NCI-H1092 (cell line): ENCODE results near the gene PARVG.

Source experiments
- DNase-seq: peaks from one replicate; lab custom pipeline; 2025; lab: John Stamatoyannopoulos, UW

PARVG gene

GRCh38 chr22:44195189-44195871 is 14.6 kb downstream of the PARVG start:
- no peak for DNase-seq

- DNase-seq, result no peak
These were observed 15.5 kb downstream of the PARVG start for GRCh38 chr22:44196241-44196640.

DNA sequence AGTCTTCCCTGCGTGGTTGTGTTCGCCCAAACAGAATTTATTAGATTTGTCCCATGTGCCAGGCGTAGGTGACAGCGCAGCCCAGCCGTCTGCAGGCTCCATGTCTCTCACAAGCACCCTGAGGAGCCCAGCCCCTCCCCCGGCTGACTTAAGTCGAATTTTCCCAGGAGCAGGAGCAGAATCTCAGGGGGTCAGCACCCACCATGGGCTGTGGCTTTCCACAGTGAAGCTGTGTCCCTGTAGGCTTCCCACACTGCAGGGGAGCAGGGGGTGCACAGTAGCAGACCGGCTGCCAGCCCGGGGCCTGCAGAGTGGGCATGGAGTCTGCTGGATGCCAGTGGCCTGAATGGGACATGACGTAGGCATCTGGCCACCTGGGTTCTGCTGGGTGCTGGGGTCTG is 16.0 kb downstream of the PARVG start:
- DNase-seq, result no peak

DNA sequence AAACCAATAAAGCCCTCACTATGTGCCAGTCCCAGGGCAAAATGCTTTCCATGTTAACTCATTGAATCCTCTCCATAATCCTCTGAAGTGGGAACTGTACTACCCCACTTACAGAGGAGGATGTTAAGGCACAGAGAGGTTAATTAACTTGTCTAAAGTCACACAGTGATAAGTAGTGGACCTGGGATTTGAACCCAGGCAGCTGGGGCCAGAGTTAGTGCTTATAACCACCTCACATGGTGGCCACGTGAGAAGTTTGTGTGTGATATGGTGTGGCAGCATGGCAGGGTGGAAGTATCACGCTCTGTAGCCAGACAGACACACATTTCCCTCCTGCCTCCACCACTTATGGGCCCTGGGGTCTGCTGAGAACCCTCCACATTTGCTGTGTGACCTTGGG is 16.5 kb downstream of the PARVG start:
- no peak for DNase-seq

GRCh38 chr22:44199164-44199563 is 18.4 kb downstream of the PARVG start:
- no peak for DNase-seq

- no peak for DNase-seq
These were observed 19.1 kb downstream of the PARVG start for GRCh38 chr22:44199866-44200265.

DNA sequence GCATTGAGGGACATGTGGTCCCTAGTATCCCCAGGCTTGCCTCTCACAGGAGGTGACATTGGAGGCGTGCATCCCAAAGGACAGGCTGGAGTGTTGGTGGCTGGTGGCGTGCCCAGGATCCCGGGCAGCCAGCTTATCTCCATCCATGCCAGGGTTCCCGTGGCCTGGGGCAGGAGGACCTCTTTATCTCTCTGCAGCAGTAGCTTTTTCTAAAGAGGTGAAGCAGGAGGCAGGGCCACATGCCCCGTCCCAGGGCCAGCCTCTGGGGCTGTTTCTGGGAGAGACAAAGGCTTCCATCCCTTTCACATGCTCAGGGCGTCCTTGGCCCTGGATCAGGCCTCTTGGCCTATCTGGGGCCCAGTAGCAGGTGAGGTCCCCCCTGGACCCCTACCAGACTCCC is 19.7 kb downstream of the PARVG start:
- DNase-seq, result no peak

DNA sequence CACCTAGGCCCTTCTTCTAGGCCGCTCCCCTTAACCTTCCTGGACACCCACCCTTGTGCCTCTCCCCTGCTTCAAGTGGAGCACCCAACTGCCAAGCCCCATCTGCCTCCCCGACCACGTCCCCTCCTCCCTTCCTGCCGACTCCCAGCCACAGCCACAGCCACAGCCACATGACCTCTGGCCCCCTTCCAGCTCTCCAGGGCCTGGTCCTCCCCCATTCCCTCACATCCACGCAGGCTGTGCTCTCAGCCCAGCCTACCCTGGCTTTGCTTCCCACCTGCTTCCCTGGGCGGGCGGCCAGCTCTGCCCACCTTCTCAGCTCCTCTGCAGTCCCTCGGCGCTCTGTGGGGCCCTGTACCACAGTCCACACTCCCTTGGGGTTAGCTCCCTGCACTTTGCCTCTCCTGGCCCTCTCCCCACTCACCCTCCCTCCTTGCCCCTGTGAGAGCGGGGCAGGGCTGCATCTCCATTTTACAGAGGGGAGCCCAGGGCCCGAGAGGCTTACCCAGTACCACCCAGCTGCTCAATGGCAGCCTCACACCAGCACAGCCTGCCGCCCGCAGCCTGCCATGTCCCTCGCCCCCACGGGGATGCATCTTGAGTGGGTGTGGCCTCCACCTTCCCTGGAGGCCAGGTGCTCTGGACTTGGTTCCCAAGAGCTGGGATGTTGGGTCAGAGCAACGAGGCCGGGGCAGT is 20.3 kb downstream of the PARVG start:
- DNase-seq, result no peak

DNA sequence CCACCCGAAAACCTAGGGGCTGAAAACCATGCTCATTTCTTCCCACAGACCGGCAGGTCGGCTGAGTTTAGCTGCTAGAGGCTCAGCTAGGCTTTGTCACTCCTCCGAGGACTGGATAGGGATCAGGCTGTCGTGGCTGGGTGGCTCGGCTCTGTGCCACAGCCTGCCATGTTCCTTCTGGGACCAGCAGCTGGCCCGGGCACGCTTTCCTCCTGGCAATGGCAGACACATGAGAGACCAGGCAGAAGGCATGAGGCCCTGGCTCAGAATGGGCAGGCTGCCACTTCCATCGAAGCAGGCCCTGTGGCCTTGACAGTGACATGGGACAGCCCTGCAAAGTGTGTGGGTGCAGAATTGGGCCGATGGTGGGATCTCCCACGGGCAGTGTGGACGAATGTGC is 20.9 kb downstream of the PARVG start:
- DNase-seq, result no peak

- DNase-seq, result no peak
These were observed 21.6 kb downstream of the PARVG start for GRCh38 chr22:44202261-44202789.

- DNase-seq, result no peak
These were observed 22.5 kb downstream of the PARVG start for GRCh38 chr22:44203203-44203602.

DNA sequence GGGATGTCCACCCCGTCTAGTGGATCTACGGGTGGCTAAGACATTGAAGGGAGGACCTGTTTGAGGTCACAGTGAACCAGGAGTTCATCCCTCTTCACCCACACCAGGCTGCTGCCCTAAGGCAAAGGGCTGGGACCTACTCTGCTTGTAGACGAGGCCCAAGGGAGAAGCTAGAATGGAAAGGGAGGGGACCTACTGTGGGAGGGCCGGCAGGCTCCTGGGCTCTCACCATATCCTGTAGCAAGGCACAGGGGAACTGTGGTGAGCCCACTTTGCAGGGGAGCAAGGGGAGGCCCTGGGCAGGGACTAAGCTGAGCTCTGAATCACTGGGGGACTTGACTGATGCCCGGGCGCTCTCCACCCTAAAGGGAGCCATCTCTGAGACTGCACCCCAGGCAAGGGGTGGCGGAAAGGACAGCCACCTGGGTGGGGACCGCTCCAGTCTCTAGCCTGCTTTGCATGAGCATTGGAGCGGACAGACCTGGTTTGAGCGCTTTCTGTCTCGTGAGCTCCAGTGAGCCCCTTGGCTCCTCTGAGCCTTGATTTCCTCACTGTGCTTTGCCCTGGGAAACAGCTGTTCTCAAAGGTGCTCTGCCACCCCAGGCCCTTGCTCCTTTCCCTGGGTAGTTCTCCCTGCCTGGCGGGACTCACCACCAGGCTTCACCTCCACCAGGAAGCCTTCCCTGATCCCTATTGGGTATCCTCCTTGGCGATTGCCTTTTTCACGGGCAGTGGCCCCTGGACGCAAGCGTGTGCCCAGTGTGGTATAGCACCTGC is 24.2 kb downstream of the PARVG start:
- no peak for DNase-seq

- DNase-seq, result no peak
These were observed 25.0 kb downstream of the PARVG start for GRCh38 chr22:44205516-44206329.

DNA sequence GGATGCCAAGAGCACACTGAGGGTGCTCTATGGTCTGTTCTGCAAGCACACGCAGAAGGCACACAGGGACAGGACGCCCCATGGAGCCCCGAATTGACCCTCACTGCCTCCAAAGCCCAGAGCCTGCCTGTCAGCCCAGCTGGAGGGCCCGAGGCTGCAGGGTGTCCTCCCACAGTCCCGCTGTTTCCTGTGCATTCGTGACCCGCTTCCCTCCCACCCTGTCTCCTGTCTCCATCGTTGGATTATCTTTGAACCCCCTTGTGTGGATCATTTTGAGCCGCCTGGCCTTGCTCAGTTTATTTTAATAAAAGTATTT is 25.6 kb downstream of the PARVG start:
- no peak for DNase-seq

DNA sequence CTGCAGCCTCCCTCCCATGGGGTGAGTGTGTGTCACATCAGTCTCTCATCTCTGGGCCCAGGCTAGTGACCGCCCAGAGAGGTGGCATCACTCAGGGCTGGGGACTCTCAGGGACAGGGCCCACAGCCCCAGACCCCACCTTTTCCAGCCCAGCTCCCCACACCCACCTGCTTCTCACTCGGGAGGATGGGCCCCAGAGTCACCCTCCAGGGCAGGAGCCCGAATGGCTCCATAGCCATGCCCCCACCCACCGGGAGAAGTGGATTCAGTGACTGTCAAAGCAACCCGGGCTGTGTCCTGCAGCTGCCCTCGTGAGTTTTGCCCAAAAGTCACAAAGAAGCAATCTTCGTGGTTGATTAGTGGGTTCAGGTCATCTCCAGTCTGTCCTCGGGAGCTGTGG is 26.0 kb downstream of the PARVG start:
- no peak for DNase-seq

- DNase-seq, result no peak
These were observed 26.7 kb downstream of the PARVG start for GRCh38 chr22:44207173-44207980.

GRCh38 chr22:44207981-44208317 is 27.2 kb downstream of the PARVG start:
- DNase-seq, result no peak

- no peak for DNase-seq
These were observed 28.6 kb downstream of the PARVG start for GRCh38 chr22:44209343-44209742.

DNA sequence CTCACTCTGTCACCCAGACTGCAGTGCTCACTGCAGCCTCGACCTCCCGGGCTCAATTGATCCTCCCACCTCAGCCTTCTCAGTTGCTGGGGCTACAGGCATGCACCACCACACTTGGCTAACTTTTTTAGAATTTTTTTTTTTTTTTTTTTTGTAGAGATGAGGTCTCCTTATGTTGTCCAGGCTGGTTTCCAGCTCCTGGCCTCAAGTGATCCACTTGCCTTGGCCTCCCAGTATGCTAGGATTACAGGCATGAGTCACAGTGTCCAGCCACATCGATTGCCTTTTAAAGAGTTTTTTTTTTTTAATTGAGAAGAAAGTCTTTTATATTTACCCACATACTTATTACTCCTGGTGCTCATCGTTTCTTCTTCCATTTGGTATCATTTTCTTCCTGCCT is 30.0 kb downstream of the PARVG start:
- no peak for DNase-seq

DNA sequence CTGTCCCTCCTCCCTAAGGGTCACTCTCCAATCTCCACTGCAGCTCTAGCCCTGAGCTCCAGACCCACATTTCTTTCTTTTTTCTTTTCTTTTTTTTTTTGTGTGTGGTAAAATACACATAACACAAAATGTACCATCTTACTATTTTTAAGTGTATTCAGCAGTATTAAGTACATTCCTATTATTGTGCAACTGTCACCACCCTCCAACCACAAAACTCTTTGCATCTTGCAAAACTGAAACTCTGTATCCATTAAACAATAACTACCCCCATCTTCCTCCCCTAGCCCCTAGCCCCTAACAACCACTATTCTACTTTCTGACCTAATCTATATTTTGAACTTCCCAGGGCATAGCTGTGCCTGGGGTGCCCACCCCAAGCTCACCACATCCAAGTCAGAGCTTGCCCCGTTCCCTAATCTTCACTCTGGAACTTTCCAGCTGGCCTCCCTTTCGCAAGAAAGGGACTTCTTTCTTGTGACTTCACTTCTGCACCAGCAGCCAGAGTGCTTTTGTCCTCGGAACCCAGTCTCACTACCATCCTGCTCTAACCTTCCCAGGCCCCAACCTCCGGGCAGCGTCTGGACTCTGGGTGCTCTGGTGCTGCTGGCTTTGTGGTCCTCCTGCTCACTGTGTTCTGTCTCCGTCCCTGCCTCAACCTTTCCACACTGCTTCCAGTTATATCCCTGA is 30.7 kb downstream of the PARVG start:
- DNase-seq, result no peak
